GM21526 (cell line): ENCODE data around the gene TOP3B.
"Not testable (repeated sequence)": the region's sequence is repeated elsewhere in the genome, so short reads cannot be mapped to it uniquely, and the experiment has no call there.

Source experiments
- ATAC-seq: cut with Tn5 transposase; IDR thresholded peaks from one replicate; pipeline ENCODE4 v1.9.1; 2021; ENCODE audit warnings: moderate library complexity; ENCODE audit not compliant: unreplicated experiment, low FRiP score

Gene TOP3B

DNA sequence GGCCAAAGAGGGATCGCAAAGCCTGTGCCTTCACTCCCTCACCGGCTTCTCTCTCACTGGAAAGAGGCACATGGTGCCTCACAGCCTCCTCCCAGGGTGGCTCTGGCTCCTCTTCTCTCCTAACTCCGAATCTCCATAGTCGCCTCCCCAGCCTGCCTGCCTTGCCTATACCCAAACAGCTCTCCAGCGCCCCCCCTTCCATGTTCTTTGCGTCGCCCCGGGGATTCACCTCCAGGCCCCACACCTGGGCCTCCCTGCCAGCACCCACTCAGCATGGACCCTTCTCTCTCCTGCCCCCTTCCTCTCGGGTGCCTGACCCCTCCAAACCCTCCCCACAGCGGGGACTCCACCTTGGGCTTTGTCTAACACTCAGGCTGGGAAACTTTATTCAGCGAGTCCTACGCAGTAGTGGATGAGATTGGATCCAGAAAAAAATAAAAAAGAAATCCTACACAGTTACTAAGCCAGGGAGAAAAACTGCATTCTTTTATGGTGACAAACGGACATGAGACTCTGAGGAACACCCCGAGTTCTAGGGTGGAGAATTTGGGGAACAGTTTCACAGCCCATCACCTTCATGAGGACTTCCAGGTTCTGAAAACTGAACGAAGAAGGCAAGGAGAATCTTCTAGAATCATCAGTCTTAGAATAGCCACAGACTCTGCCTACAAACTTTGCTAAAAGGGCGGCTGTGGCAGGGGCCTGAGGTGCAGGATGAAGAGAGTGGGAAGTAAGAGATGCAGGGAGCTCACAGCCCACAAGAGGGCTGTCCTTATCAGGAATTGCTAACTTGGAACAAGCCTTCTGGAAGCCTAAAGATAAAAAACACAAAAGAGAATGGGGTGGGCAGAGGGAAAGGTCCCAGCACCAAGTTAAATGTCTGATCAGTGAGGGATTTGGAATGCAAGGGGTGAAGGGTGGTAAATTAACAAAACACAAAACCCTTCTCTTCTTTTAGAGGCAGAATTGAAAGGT lies 35.3 kb downstream of the TOP3B start:
- ATAC-seq: no peak

DNA sequence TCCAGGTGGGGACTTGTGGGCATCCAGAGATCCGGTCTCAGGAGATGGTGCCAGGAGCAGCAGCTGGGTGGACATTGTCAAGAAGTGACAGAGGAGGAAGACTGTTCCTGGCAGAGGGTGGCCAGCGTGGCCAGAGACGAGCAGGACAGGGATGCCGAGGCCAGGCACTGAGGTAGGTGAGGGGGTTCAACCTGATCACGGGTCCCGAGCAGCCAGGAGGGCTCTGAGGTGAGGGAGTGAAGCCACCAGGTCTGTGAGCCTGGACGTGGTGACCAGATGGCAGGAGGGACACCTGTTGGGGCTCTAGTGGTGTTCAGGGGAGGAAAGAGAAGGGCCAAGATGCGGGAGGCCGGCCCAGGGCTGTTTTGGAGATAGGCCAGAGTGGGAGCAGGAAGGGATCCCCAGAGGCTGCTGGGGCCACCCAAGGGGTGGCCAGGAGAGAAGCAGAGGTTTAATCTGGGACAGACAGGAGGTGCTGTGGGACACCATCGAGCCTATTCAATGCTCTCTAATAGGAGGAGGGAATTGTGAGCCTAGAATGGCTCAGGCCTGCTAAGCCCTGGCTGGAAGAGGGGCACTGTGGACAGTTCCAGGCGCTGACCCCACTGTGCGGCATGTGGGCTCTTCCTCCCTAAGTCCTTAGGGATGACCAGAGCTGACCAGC lies 36.2 kb downstream of the TOP3B start:
- ATAC-seq: no peak

DNA sequence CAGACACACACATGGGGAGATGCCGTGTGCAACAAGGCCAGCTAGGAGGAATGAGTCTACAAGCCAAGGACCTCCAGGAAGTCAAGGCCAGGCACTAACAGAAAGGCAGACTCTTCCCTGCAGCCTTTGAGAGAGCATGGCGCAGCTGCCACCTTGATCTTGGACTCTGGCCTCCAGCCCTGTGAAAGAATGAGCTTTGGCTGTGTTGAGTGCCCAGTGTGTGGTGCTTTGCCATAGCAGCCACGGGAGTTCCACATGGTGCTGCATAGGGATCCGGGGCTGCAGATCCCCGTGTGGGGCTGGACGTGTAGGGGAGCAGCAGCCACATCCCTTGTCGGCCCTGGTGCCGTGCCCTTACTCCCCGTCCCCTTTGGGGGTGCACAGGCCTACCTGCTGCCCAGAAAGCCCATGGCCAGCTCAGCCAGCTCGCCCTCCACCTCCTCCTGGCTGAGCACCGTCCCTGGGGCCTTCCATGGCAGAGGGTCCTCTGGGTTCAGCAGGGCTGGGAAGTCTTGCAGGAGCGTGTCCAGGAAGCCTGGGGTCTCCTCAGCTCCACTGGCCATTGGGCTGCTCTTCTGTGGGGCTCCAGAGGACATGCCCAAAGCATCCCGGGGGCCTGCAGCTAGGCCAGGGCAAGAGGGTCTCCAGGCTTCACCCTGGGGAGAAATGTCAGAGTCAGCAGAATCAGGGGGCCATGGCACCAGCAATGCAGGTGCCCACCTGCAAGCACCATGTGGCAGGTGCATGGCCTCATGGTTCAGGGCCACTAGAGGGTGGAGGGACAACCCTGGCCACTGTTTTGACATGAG lies 36.9 kb downstream of the TOP3B start:
- no peak for ATAC-seq

DNA sequence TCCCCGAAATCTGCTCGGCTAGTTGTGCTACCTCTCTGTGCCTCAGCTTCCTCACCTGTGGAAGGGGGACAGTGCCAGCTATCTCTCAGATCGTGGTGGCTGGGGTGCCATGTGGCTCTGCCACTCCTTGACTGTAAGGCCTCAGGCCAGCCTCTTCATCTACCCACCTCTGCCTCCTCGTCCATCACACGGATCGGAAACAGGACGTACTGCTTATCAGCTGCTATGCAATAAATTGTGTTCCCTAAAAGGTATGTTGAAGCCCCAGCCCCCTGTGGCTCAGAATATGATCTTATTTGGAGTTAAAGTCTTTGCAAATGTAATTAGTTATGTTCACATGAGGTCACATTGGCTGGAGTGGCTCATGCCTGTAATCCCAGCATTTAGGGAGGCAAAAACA lies 37.7 kb downstream of the TOP3B start:
- ATAC-seq: no peak

DNA sequence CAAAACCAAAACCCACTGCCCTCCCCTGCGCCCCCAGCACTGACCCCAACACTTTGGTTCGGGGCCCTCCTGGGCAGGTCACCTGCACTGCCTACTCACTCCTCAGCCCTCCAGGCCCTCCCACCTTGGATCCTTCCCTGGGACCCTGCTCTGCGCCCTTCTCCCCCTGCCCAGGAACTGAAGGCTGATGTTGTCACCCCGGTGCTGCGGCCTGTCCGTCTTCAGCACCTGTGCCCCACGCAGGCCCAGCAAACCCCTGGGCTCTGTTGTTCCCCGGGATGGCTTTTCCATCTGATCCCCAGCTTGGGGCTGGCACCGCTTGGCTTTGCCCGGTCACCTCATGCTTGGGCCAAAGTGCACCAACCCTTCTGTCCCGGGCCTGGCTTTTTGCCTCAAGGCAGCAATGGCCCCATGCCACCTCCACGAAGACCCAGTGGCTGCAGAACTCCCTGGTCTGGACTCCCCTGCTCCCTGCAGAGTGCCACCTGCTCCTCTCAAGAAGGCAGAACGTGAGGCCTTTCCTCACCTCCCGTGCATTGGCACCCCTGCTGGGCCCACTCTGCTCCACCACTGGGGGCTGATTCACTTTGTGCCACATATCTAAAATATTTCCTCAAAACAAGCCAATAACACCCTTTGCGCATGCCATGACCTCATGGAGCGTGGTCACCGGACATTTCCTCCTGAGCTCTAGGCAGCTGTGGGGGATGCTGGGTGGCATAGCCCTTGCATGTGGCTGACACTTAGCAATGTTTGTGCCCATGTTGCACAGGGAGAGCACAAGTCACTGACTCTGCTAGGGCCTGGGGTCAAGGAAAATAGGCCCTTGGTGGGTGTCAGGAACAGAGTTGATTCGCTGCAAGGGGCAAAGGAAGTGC lies 38.8 kb downstream of the TOP3B start:
- no peak for ATAC-seq

DNA sequence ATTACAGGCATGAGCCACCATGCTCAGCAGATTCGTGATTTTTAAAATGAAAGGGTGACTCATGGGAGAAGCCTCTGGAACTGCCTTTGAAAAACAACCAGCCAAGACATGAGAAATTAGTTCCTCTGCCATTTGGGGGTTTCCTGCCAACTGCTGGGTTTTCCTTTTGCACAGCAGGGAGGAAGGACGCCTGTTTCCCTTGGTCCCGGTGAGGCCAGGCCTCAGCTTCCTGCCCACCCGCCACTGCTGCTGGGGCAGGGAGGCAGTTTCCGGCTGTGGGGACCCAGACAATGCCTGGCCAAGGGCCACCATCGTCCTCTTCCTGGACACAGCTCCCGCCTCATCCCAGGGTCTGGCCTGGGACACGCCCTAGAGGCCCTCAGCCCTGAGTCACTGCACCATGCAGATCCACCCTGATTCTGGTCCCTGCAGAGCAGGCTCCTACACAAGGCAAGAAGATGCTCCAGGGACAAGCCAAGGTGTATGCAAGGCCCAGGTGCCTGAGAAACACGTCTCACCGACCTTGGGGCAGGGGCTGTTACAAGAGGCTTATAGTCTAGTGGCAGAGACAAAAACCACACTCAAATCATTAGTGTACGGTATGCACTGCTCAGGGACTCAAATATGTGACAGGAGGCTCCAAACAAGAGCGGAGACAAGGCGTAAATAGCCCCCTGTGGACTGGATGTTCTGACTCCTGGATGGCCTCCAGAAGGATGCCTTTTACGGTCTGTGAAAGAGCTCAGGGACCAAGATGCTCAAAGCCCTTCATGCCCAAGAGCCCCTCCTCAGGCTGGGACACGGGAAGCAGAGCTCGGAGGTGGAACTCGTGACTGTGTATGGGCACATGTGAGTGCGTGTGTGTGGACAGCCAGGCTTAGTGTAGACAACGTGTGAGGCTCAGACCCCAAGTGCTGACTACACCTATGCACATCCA lies 39.9 kb downstream of the TOP3B start:
- no peak for ATAC-seq

DNA sequence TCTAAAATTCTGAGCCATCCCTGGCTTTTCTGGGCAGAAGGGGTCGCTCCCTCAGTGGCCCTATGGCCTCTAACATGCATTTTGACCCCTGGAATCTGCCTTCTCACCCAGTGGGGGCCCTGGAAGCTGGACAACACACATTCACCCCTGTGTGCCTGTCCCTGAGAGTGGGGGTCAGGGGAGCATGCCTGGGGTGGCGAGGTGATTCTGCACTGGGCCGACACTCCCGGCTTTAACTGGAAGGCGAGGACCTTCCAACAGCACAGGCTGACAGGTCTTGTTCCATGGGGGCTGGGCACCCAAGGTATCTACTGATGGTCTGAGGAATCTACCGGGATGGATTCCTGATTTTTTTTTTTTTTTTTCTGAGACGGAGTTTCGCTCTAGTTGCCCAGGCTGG lies 40.7 kb downstream of the TOP3B start:
- no peak for ATAC-seq

DNA sequence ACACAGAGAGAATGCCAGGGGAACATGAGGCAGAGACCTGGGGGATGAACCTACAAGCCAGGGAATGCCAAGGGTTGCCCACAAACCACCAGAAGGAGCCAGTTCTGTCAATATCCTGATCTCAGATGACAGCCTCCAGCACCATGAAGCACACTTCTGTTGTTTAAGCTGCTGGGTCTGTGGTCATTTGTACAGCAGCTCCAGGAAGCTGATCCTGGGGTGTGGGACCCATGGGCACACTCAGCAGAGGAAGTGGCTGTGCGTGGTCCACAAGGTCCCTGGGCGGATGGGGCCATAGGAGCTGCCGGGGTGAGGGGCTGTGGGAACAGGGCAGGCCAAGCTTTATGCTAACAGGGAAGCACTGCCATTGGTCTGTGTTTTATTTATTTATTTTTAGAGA lies 42.1 kb downstream of the TOP3B start:
- no peak for ATAC-seq

DNA sequence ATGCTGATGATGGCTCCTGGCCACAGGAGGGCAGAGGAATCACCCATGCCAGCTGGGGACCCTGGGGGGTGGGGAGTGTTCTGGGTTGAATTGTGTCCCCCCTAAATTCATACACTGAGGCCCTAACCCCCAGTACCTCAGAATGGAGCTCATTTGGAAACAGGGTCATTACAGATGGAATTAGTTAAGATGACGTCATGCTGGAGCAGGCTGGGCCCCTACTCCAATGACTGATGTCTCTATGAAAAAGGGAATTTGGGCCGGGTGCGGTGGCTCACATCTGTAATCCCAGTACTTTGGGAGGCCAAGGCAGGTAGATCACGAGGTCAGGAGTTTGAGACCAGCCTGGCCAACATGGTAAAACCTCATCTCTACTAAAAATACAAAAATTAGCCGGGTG lies 42.7 kb downstream of the TOP3B start:
- ATAC-seq: not testable (repeated sequence)

DNA sequence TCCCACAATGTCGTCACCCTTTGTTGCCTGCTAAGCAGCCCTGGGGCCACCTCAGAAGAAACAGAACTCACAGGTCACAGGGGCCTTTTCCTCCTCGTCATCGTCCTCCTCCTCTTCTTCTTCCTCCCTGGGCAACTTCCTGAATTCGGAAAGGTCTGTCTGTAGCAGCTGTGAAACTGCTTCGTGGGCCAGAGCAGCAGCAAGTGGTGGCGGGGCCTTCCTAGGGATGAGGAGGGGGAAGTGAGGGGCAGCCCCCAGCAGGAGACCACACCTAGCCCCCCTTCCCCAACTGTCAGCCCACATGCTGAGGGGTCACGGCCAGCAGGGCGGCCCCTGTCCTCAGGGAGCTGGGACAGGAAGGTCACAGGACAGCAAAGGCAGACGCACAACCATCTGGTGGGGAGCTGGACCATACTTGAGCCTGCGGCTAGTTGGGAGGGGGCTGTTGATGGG lies 43.1 kb downstream of the TOP3B start:
- ATAC-seq: no peak

DNA sequence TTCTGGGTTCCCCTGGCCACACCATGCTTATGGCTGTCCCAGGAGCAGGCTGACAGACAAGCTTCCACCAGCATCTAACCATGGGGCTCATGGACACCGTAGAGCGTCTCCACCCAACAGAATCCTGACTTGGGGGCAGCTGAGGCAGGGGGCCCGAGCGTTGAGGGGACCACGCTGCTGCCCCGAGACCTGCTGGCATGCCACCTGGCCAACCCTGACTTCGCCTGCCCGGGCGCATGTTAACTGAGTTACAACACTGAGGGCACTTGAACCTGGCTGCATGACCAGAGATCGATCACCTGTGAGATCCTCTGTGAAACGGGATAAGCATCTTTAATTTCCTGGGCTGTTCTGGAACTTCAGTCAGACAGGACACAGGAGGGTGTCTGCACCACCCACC lies 43.7 kb downstream of the TOP3B start:
- no peak for ATAC-seq

DNA sequence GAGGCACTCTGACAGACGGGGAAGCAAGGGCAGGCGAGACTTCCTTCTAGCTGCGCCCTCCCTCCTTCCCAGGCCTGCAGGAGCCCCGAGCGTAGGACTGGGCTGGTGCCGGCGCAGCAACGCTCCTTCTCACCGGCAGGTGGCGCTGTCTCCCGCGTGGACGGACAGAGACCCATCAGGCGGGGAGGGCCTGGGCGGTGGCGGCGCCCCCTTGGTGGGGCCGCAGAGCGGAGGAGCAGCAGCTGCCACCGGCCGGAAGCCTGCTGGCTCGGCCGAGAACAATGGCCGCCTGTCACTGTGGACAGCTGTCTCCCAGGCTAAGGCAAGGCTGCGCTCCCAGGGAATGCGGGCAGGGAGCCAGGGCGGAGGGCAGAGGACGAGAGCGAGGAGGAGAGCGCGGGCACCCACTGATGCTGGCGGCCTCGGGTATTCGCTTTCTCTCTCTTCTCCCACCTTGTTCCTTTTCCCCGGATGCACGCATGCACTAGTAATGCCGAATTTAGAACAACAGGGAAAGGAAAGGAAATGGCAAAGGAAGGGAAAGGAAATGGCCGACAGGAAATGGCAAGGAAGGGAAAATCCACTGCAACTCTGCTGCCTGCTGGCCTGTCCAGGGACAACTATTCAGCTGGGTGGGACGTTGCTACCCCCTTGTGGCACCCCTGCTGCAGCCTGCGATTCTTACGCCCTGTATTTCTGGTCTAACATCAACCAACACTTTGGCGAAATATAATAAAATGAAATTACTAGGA lies 44.3 kb downstream of the TOP3B start:
- no peak for ATAC-seq

DNA sequence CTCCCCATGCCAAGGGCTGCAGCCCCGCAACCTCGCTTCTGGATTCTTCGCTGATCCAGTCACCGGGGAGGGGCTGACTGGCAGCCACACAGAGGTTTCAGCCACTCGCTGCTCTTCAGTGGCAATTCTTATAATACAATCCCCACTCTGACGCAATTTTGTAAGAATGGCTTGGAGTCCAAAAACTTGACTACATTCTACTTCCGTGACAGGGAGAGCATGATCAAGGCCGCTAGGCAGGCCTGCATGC lies 44.8 kb downstream of the TOP3B start:
- no peak for ATAC-seq

DNA sequence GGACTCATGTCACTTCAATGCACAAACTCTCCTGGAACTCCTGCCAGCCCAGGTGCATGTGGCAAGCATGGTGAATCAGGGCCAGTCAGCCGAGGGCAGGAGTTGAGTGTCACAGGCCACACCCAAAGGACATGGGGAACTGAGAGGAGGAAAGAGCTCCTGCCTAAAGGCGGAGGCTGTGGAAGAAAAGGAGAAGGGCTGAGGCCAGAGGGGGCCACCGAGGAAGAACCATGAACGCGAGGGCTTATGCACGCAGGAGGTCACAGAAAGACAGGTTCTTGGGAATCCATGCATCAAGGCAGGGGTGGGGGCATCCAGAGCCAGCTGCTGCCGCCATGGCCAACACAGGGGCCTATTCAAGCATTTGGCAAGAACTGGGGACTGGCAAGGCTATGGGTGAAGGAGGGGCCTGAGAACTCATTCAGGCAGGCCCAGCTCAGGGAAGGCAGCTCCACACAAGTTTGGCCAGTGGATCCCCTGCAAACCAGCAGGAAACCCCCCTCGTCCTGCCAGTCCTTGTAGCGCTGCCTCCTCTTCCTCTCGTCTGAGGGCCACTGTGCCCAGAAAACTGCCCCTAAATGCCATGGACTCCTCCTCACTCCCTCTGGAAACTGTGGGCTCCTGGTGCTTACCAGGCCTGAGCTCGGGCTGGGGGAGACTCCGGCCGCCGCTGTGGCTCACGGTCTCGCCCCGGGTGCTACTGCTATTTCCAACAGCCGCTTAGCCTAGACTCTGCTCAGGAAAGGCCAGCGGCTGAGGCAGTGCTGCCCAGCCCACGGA lies 45.4 kb downstream of the TOP3B start:
- ATAC-seq: no peak

DNA sequence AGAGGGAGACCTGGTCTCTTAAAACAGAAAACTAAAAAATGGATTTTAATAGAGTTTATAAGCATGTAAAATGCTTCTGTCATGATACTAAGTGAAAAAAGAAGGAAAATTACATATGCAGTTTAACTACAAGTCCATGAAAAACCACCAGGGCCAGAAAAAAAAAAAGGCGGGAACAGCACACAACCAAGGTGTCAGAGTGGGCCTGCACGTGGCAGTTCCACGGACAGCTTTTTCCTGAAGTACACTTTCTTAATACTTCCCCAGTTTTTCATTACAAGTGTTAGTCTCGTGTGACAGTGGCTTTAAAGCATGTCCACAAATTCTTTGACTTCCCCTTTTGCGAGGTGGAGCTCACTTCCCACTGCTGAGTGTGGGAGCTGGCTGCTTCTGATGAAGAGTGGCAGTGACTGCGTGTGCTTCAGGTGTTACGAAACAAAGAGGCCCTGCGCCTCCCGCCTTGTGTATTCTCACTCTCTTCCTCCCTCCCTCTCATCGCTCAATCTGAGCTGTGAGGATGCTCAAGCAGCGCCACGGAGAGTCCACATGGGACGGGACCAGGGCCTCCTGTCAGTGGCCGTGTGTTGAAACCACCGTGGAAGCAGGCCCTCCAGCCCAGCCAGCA lies 46.3 kb downstream of the TOP3B start:
- ATAC-seq: no peak

DNA sequence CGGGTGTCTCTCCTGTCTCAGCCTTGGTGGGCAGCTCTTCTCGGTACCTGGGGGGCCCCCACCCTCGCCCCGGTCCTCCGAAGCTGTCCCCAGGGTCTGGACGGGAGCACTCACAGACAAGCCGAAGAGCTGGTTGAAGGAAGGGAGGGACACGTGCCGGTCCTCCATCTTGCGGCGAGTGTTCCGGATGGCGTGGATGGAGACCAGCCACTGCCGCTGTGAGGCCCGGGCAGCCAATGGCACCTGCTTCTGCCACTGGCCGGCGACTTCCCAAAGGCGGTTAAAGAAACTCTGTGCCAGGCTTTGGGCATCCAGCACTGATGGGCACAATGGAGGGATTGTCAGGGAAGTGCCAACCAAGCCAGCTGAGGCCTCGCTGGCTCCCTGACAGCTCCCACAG lies 48.7 kb downstream of the TOP3B start:
- ATAC-seq: no peak

DNA sequence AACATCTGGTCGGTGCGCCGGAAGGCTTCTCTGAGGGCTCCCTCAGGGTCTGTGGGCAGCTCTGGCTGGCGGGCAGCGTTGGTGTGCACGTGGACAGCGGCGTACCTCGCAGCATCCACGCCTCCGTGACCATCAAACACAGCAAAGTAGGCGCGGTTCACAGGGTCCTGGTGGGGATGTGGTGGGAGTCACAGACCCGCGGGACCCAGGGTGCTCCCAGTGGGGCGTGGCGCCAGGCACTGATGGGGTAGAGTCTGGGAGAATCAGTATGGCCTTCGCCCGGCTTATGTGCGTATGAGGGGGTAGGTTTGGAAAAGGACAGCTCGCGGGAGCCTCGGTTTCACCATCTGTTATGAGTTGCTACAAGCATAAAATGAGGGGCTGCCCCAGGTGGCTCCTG lies 49.2 kb downstream of the TOP3B start:
- no peak for ATAC-seq
